ENCODE measurements around the gene FEZ2. TPM values are rescaled to one million over a fixed set of nuclear protein-coding genes. Genes with fewer than 3 reads are reported as not detected.
"Not testable (repeated sequence)": the region's sequence is repeated elsewhere in the genome, so short reads cannot be mapped to it uniquely, and the experiment has no call there.

Gene FEZ2, protein sequence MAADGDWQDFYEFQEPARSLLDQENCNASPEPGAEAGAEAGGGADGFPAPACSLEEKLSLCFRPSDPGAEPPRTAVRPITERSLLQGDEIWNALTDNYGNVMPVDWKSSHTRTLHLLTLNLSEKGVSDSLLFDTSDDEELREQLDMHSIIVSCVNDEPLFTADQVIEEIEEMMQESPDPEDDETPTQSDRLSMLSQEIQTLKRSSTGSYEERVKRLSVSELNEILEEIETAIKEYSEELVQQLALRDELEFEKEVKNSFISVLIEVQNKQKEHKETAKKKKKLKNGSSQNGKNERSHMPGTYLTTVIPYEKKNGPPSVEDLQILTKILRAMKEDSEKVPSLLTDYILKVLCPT
- 10 to 100 TPM; 74.2 to 91.2 (median 87.9) TPM for polyA plus RNA-seq (ENCODE audit: insufficient read length in 4 of 4)

DNA sequence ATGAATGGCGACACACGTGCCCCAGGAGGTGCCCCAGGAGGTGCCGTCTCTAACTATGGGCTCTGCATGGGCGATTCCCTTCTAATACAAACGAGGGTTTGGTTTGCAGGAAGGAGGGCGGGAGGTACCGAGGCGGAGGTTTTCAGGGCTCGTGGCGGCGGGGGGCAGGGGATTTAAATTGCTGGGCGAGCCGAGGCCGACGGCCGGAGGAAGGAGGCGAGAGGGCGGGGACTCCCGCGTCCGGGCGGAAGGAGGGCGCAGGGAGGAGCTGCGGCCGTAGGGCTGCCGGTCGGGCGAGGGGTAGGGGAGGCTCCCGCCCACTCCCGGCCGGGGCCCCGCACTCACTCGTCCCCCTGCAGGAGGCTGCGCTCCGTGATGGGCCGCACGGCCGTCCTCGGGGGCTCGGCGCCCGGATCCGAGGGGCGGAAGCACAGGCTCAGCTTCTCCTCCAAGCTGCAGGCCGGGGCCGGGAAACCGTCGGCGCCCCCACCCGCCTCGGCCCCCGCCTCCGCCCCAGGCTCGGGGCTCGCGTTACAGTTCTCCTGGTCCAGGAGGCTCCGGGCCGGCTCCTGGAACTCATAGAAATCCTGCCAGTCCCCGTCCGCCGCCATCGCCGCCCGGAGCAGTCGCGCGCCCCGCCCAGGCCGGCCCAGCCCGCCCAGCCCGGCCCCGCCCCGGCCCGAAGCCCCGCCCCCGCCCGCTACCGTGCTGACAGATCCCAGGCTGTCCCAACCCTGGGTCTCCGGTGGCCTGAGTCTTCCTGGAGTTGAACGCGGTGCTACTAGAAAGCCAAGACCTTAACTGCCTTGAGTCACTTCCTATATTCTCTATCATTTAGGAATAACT, at the start of gene FEZ2:
Gene FEZ2, minus strand, starts transcription at position 637 of the 846 bp plus-strand sequence. Its CDS starts 26 bp downstream, at position 611.
- DNase-seq (ENCODE audit: low read depth in 4 of 4, low spot score in 3 of 4), result peak; percentile 20 to 70 (median 56)

DNA sequence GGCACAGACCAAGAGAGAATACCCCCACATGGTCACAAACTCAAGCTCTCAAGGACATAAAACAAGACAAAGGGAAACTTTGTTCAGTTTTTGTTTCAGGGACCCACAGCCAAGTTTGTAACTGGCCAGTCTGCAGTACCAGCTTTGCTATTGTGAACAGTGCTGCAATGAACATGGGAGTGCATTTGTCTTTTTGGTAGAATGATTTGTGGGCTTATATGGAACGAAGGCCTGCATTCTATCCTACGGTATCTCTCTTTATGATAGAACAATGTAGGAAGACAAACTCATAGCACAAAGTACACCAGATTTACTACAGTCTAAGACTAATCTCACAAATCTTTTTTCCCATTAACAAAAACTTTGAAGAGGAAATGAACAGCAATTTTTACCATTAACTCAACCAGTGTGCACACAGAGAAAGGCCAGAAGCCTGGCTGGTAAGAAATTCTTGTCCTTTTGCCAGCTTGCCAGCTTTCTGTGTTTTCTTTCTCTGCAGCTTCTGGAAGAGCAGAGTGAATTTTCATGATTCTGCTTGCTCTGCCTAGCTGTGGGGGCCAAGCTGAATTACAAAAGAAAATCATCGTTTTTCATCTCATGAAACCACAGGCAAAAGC, 37.1 kb upstream of the FEZ2 start:
- no peak for DNase-seq (ENCODE audit: low read depth in 4 of 4, low spot score in 3 of 4)

DNA sequence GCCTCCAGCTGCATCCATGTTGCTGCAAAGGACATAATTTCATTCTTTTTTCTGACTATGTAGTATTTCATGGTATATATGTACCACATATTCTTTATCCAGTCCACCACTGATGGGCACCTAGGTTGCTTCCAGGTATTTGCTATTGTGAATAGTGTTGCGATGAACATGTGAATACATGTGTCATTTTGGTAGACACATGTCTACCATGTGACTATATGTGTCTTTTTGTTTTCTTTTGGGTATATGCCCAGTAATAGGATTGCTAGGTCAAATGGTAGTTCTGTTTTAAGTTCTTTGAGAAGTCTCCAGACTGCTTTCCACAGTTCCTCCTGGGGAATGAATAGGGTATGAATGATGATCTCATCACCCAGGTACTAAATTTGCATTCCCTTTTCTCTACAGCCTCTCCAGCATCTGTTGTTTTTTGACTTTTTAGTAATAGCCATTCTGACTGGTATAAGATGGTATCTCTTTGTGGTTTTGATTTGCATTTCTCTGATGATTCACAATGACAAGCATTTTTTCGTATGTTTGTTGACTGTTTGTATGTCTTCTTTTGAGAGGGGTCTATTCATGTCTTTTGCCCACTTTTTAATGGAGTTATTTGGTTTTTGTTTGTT, 35.6 kb upstream of the FEZ2 start:
- DNase-seq (ENCODE audit: low read depth in 4 of 4, low spot score in 3 of 4), result no peak

DNA sequence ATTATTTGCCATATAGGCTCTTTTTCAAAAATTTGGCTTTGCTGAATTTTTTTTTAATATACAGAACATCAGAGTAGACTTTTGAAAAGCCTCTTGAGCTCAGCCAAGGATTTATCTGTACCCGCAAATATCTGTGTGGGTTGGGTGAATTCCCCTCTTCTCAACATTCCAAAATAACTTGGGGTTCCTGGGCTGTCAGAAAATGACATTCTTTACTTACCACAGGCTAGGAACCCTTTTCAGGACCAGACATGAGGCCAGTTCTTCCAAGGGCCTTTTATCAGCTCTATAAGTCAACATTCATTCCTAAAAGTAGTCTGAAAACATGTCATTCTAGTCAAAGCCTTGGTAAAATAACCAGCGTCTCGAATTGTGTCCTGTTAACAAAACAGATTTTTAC, 28.8 kb upstream of the FEZ2 start:
- DNase-seq (ENCODE audit: low read depth in 4 of 4, low spot score in 3 of 4), result no peak

DNA sequence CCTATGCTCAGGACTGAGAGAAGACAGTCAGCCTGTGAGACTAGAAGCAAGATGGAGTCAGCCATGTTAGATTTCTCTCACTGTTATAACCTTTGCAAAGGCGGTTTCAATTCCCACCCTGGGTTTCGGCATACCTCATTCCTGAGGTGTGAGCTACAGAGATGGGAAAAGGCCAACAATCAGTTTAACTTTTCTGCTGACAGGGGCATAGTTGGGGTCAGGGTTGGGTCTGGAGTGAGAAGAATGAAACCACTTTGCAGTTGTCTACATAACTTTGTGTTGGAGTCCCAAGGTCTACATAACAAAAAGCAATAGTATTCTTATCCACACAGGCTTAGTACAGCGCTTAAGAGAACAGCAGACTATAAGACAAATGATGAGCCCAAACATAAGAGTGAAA, 28.1 kb upstream of the FEZ2 start:
- DNase-seq (ENCODE audit: low read depth in 4 of 4, low spot score in 3 of 4), result no peak

DNA sequence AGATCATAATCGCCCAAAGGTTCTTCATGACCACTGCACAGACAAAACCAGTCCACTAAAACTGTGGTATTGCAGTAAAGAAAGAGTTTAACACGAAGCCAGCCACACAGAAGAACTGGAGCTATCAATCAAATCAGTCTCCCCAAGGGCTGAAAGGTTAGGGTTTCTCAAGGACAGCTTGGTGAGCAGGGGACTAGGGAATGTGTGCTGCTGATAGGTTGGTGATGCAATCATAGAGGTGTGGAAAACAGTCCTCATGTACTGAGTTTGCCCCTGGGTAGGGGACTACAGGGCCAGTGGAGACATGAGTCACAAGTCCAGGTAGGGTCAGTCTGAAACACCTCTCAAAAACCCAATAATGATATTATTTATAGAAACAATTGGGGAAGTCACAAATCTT, 27.3 kb upstream of the FEZ2 start:
- DNase-seq (ENCODE audit: low read depth in 4 of 4, low spot score in 3 of 4), result no peak

DNA sequence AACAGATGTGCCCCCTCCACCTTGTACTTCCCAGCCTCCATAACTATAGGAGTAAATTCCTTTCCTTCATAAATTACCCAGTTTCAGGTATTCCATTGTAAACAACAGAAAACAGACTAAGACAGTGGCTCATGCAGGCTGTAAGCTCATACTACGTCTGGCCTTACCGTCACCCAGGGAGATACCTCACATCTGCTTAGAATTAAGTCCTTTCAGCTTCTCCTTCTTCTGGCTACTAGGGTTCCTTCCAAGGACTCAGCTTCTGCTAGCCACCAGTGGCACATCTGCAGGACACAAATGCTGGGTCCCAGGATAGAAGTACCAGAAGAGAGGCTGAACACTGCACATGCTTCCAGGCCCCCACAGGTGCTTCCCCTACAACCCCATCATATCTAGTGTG, 22.4 kb upstream of the FEZ2 start:
- no peak for DNase-seq (ENCODE audit: low read depth in 4 of 4, low spot score in 3 of 4)

DNA sequence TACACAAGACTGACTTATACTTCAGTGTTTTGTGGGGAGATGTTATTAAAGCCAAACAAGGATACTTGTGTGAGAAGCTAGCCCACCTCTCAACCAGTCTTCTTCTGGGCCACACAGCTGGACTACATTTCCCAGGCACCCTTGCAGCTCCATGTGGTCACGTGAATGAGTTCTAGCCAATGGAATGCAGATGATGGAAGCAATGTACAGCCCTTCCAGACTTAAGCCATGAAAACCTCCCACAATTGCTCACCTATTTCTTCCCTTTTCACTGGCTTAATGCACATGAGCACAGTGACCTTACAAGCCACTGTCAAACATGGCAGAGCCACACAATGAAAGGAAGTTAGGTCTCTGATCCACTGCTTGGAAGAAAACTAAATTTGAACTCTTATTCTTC, 20.4 kb upstream of the FEZ2 start:
- DNase-seq (ENCODE audit: low read depth in 4 of 4, low spot score in 3 of 4), result peak in 2 of 4 donors; percentile 14 to 16

DNA sequence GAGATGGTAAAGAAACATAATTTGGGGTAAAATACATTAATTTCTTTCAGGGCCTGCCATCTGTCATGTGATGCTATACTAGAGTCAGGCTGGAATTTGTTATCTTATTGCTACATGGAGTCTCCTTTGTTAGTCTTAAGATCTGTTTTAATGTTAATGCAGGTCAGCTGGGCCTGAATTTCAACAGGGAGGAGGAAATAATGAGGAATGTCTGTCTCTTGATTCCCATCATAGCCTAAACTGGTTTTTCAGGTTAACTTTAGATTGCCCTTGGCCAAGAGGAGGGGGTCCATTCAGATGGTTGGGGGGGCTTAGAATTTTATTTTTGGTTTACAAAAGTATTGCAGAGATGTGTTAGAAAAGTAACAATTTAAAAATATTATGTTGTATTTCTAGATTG, 19.0 kb upstream of the FEZ2 start:
- DNase-seq (ENCODE audit: low read depth in 4 of 4, low spot score in 3 of 4), result no peak

DNA sequence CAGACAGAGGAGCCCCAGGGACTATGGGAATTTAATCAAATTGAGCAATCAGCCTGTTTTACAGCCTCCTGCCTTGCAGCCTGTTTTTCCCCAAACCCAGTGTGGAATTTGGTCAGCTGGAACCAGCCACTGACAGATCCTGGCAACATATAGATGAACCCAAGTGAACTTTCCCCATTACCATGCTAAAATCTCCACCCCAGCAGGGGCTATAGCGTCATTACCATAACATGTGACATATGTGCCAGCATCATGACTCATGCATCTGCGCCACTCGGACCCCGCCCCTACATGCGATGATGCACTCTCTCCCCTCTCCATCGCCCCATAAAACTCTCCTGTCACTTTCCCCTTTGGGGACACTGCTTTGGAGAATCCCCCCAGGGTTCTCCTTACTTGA, 17.3 kb upstream of the FEZ2 start:
- DNase-seq (ENCODE audit: low read depth in 4 of 4, low spot score in 3 of 4), result peak in 1 of 4 donors; percentile 14

DNA sequence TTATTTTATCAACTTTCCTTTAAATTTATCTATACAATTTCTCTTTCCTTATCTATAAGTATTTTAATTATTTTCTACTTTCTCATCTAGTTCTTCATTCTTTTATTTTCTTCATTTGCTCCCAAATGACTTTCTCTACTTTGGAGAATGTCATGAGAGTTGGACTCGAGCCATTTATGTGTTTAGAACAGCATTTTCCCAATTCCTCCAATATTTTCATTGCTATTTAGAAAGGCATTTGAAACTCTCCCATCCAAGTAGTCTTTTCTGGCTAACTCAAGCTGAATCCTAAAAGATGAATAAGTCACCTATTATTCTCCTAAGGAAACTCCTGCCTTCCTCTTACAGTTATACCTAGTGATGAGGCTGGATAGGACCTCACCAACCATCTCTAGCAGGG, 15.8 kb upstream of the FEZ2 start:
- DNase-seq (ENCODE audit: low read depth in 4 of 4, low spot score in 3 of 4), result no peak

DNA sequence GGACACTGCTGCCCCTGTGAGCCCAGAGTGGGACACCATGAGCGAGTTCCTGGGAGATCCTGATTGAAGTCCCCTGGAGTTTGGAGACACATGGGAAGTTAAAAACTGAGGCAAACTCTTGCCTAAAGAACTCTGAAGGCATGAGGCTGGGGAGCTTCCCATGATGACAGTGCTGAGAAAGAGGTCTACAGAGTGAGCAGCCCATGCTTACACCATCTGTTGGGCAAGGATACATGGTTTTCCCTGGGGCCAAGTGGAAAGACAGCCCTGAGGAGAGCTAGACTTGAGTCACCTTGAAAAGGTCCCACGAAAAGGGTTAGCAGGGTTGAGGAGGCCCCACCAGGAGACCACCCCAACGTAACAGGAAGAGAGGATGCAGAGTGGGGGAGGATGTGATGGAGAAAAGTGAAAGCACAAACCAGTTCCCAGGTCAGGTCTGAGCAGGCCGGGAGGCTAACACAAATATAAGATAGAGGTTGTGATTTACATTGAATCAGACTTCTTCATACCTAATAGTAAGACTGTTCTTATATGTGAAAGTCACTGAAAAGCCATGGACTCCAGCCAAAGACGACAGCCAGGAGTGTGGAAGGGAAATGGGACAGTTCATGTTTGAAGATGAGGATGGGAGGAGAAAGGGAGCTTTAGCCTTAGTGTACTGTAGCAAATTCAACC, 13.5 kb upstream of the FEZ2 start:
- DNase-seq (ENCODE audit: low read depth in 4 of 4, low spot score in 3 of 4), result no peak

DNA sequence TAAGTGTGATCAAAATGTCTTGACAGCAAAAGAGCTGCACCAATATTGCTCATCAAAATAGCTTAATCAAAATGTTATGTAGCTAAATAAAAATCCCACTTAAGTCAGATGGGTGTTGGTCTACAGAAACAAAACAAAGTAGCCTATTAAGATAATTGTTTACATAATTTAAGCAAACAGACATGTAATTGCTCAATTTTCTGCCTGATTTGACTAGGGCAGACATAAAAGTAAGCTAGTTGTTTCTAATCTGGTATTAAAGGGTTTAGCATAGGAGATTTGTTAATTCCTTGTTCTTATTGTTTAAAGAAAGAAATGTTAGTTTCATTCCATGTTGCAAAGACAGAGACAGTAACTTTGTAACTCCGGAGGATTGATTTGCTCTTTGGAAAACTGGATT, 11.5 kb upstream of the FEZ2 start:
- no peak for DNase-seq (ENCODE audit: low read depth in 4 of 4, low spot score in 3 of 4)

DNA sequence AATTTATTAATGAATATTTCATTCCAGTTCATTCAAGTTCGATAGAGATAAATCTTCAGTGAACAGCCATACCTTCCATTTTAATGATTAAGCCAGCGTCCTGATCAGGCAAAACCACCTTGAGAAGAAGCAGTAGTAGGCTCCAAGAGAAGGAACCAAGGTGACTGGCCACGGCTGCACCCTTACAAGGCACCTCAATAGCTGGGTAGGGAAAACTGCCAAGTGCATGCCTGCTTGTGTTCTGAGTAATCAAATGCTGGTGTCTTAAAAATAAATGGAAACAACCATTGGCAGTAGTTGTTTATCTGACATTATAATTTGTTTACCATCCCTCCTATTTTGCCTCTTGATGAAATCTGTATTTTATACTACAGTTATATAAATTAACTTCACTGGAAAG, 10.0 kb upstream of the FEZ2 start:
- DNase-seq (ENCODE audit: low read depth in 4 of 4, low spot score in 3 of 4), result no peak

DNA sequence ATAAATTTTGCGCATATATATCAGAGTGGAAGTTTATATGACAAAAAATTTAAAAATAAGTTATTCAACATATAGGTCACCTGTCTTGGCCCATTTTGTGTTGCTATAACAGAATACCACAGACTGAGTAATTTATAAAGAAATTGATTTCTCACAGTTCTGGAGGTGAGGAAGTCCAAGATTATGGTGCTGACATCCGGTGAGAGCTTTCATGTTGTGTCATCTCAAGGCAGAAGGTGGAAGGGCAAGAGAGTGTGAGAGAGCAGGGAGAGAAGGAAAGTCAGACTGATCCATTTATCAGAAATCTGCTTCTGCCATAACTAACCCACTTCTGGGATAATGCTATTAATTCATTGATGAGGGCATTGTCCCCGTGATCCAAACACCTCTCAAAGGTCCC, 9.0 kb upstream of the FEZ2 start:
- DNase-seq (ENCODE audit: low read depth in 4 of 4, low spot score in 3 of 4), result no peak

DNA sequence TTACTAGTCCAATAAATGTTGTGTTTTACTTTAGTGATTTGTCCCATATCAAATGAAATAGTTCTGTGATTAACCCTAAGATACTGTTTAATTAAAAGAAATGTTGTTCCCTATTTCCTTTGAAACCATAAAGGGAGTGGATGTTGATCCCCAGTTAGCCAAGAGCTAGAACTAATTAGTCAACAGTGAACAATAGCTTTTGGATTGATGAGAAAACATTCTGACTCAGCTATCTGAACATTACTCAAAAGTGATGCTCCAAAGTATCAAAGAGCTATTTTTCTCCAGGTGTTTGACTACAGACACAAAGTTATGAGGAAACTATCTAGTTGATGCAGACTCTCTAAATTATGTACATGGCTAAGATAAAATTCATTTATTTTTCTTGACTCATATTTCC, 7.3 kb upstream of the FEZ2 start:
- DNase-seq (ENCODE audit: low read depth in 4 of 4, low spot score in 3 of 4), result no peak

DNA sequence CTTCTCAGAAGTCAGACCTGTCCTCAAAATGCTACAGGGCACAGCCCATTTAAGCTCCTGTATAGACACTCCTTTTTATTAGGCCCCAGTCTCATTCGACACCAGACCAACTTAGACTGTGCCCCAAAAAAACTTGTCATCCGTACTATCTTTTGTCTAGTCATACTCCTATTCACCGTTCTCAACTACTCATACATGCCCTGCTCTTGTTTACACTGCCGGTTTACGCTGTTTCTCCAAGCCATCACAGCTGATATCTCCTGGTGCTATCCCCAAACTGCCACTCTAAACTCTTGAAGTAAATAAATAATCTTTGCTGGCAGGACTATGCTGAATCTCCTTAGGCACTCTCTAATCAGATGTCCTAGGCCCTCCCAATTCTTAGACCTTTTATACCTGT, 5.7 kb upstream of the FEZ2 start:
- DNase-seq (ENCODE audit: low read depth in 4 of 4, low spot score in 3 of 4), result not testable (repeated sequence)

DNA sequence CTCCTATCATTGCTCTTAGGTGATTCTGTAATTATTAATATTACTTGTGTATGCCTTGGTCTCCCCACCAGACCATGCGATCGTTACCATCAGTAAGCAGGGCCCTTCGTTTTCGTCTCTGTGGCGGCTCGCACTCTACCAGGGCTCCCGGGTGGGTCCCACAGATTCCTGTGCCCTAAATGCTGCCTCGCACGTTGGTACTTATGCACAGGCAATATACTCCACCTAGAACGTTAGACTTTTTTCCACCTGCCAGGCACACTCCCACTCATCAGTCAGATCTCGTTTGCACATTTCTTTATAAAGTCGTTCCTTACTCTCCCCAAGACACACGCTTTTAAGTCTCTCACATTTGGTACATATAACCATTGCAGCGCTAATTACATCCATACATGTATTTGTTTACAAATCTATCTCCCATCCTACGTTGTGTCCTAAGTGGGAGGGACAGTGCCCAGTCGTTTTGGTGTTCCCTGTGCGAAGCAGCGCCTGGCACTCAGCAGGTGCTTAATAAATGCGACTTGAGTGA, 901 bp downstream of the FEZ2 start:
- DNase-seq (ENCODE audit: low read depth in 4 of 4, low spot score in 3 of 4), result no peak

DNA sequence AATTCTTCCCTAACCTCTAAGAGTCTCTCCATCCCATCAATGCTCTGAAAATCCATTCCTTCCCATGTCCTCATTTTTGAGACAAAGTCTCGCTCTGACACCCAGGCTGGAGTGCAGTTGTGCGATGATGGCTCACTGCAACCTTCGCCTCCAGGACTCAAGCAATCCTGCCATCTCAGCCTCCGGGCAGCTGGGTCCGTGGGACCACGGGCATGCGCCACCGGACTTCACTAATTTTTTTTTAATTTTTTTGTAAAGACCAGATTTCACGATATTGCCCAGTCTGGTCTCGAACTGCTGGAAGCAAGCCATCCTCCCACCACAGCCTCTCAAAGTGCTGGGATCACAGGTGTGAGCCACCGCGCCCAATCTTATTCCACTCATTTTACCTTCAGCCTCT, 1.6 kb downstream of the FEZ2 start:
- no peak for DNase-seq (ENCODE audit: low read depth in 4 of 4, low spot score in 3 of 4)

DNA sequence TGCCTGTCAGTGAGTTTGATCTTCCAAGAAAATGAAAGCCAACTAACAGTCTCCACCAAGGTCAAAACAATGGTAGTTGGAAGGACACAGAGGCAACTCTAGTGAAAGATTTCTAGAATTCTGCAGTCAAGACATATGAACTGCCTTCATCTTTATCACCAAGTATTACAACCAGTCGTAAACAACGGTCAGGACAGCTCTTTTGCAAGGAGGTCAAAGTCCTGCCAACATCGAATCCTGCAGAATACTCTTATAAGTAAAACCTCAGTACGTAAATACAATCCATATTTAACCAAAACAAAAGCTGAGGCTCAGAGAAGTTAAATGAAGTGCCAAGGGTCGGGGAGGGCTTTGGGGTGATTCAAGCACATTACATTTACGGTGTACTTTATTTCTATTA, 3.1 kb downstream of the FEZ2 start:
- no peak for DNase-seq (ENCODE audit: low read depth in 4 of 4, low spot score in 3 of 4)

Measured in right renal pelvis (tissue), 4 donors.